NCI-H187 treated with DMSO at 0.1 percent for 48 hours (cell line): Measurements from ENCODE around the gene LRP1B.

Experiments used
- DNase-seq: peaks from one replicate; lab custom pipeline; 2025; lab: John Stamatoyannopoulos, UW

LRP1B gene

GRCh38 chr2:141947396-141948114 is 183.3 kb downstream of the LRP1B start:
- no peak for DNase-seq

DNA sequence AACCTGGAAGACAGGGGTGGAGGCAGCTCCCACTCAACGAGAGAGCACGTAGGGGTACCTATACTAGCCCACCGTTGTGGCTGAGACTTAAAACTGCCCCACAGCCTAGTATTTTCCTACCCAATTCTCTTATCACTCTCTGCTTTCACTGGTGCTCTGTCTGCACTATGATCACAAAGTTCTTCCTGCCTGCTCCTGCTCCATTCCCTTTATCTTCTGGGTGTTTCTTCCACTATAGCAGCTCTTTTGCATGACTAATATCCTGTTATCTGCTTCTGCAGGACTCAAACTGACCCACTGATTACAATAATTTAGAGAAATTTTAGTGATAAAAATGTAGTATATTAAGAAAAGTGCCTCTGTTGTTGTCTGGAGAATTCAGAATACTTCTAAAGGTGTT is 184.8 kb downstream of the LRP1B start:
- DNase-seq = no peak

- DNase-seq = no peak
Observed at GRCh38 chr2:141943918-141944317, 186.9 kb downstream of the LRP1B start.

- DNase-seq = no peak
Observed at GRCh38 chr2:141942006-141942789, 188.6 kb downstream of the LRP1B start.

- no peak for DNase-seq
Observed at GRCh38 chr2:141941210-141941714, 189.6 kb downstream of the LRP1B start.

- no peak for DNase-seq
Observed at GRCh38 chr2:141940709-141941108, 190.1 kb downstream of the LRP1B start.

GRCh38 chr2:141933226-141933625 is 197.6 kb downstream of the LRP1B start:
- DNase-seq = no peak

DNA sequence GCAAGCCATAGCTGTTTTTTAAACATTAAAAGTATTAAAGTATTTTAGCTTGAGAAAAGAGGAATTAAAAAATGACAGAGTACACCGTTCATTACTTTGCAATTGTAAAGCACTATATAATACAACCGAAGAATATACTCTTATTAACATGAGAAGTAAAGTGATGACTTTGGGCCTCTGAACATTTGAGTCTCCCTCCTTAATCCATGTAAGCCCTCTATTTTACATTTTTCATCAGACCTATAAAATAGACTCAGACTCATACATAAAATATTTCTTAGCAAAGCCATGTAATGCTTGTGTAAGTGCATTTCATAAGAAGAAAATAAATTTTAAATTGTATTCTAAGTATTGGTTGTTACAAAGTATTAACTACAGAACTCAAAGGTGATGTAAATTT is 198.6 kb downstream of the LRP1B start:
- DNase-seq = no peak

GRCh38 chr2:141931797-141932196 is 199.0 kb downstream of the LRP1B start:
- DNase-seq = no peak

DNA sequence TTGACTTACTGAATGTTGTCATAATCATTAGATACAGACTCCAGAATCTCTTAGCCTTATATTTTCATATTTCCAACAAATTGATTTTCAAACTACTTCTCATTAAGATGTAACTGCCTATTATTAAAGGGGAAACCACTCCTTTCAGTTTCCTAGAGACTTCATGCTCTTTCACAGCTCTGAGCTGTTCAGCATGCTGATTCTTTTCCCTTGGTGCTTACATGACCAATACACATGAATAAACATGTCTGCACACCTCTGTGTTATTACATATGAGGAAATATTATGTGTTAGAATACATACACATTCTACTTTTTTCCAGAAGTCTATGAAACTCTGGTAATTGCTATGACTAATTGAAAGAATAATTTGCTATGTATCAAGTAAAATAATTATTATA is 200.0 kb downstream of the LRP1B start:
- DNase-seq = no peak

GRCh38 chr2:141929331-141930252 is 201.2 kb downstream of the LRP1B start:
- no peak for DNase-seq

DNA sequence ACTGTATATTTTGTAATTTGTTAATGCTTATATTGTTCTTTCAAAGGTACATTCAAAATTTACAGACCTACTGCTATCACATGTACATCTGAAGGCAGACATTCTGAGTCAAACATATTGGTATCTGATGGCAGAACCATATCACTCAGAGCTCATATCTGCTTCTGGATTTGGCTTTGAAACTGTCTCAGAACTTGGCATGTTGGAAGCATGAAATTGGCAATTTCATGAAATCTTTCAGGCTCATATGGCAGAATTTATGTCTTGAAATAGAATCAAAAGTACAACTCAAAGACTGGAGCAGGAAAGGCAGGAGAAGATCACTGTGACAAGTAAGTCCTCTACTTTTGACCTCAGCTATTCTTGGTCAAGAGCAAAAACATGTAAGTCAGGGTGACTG is 202.3 kb downstream of the LRP1B start:
- no peak for DNase-seq

- no peak for DNase-seq
Observed at GRCh38 chr2:141927536-141927935, 203.3 kb downstream of the LRP1B start.

DNA sequence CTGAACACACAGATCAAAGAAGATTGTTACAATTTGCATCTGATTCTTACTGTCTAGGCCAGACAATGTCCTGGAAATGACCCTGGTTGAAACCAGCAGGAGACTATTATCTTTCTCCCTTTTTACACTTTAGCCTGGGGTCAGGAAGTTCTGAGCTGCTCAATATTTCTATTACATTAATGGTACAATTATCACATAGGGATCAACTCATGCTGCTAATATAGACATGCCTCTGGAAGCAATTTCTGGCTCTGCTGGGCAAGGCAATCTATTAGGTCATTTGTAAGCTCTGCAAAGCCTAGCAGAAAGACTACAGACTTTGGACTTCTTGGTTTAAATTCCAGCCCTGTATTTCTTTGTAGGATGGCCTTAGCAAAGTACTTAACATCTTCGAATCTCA is 205.3 kb downstream of the LRP1B start:
- no peak for DNase-seq

DNA sequence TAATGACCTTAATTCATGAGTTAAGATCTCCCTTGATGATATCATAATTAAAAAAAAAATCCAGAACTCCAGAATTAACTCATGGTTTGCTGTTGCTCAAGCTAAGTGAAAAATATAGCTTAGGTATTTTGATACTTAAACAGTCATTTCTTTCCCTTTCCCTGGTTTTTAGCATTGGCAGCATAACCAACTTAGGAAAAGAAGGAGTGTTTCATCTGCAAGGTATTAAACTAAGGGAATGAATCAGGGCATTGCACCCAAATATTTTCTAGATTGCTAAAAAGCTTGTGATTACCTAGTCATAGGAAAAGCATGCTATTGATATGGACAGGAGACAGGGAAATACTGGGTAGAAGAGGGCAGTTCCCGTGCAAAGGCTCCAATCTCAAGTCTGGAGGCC is 207.2 kb downstream of the LRP1B start:
- DNase-seq = no peak

DNA sequence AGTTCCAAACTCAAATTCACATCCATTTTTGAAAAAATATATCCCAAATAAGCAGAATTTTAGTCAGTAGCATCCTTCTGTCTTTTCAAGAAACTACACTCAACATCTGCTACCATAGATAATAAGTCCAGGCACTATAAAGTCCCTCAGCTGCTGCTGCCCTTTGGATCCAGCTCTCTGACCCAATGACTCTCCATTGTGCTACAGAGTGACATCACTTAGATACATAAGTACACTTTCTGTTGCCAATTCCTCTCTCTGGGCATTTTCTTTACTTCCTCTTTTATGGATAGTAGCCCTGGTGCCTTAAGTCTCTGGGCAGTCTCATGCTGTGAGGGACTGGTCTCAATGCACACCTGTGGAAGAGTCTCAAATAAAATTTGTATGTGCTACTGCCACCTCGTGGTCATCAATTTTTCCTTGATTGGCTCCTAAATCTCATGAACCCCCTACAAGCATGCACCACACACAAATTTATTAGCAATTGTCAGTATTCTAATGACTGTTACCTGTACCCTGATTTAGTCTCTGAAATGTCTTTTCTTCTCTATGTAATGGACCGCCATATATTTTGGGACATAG is 219.2 kb downstream of the LRP1B start:
- DNase-seq = no peak

GRCh38 chr2:141906678-141907077 is 224.1 kb downstream of the LRP1B start:
- no peak for DNase-seq

GRCh38 chr2:141900826-141901225 is 230.0 kb downstream of the LRP1B start:
- DNase-seq = no peak

- no peak for DNase-seq
Observed at GRCh38 chr2:141899740-141900139, 231.1 kb downstream of the LRP1B start.

GRCh38 chr2:141889788-141890187 is 241.0 kb downstream of the LRP1B start:
- no peak for DNase-seq

GRCh38 chr2:141888987-141889555 is 241.7 kb downstream of the LRP1B start:
- no peak for DNase-seq

DNA sequence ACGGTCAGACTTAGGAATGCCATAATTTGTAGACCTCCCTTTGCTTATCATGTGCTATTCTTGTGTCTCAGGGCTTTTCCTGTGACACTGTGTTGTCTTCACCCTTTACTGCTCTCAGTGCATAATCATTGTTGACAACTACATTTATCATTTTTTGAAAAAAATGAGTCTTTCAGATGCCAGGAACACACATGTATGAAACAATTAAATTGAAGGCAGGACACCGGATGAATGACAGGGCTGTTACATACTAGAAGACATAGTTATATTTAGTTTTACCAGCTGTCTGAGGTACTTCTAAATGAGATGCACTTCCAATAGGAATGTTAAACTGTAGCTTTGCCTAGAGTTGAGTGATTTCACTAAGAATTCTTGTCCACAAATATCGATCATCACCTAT is 243.5 kb downstream of the LRP1B start:
- DNase-seq = no peak
